ENCODE data around the gene ISG15.

DNA sequence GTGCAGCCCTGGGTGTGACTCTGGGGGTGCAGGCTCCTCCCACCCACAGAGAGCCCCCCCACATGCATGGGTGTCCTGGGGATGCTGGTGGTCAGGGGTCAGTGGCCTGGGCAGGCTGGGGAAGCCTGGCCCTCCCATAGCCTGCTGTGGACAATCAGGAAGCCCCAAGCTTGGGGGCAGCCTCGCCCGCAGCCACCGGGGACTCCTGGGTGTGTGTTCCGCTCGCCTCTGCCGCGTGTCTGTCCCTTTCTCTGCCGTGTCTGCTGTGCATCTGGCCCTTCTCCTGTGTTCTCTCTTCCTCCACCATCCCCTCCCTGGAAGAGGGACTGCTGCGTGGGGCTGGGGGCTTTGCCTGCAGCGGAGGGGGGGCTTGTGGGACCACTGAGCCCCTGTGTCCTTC, 29.5 kb downstream of the ISG15 start:
- TF ChIP-seq CTCF (IDR thresholded peaks at IDR 0.05) (no peak), POLR2A (IDR thresholded peaks at IDR 0.05) (no peak)

Measured in body of pancreas (tissue), 4 donors.